Activated T-cell treated with anti-CD3 and anti-CD28 coated beads, Interleukin-2, amount 50 U/mL, for 48 hours (primary cell): Measurements from ENCODE around the gene IL17F.

Experiments
- DNase-seq, 2 experiments: peaks; one replicate each; pipeline ENCODE4 v3.0.0-alpha.2; 2020

Gene IL17F

GRCh38 chr6:52244400-52244799 is at the start of gene IL17F:
Gene IL17F, minus strand, starts transcription at chr6:52244500. Its CDS starts 71 bp downstream, at chr6:52244429.
- no peak for DNase-seq

DNA sequence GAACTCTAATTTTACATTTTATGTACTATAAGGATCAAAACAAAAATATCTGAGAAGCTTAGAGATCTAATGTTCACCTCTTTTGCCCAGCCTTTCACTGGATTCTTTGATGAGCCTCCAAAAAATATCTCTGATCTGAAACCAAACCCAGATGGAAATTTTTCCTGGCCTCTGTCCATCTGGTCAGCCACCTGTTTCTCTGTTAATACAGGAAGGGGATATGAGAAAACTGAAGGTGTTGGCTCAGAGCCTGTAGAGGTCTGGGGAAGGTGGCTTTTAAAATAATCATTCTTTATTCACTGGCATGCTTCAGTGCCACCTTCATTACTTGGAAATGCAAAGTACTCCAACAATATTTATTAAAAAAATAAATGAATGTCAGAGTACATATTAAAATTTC is 48.8 kb upstream of the IL17F start:
- DNase-seq = no peak

DNA sequence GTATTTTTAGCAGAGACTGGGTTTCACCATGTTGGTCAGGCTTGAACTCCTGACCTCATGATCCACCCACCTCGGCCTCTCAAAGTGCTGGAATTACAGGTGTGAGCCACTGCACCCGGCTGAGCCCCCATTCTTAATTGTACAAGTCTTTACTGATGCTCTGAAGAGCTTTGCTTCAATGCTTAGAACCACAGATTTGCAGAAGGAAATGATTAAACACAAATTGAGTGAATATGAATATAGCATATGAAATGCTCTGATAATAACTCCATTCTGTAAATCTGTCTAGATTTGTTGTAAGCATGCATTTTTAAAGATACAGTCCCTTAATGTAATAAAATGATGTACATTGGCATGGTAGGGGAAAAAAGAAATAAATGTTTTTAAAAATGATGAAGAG is 44.5 kb upstream of the IL17F start:
- DNase-seq = no peak

DNA sequence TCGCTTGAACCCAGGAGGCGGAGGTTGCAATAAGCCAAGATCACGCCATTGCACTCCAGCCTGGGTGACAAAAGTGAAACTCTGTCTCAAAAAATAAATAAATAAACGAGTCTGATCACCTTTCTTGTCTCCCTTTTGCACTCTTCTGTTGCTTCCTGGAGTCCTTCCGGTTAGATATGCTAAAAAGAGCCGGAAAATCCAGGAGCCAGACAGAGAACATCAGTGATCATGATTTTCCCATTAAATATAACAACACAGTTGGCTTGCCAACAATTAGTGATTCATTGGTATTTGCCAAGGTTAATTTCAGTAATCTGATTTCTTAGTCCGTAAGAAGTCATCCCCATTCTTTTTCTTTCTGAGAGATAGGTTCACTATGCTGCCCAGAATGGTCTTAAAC is 43.9 kb upstream of the IL17F start:
- no peak for DNase-seq

DNA sequence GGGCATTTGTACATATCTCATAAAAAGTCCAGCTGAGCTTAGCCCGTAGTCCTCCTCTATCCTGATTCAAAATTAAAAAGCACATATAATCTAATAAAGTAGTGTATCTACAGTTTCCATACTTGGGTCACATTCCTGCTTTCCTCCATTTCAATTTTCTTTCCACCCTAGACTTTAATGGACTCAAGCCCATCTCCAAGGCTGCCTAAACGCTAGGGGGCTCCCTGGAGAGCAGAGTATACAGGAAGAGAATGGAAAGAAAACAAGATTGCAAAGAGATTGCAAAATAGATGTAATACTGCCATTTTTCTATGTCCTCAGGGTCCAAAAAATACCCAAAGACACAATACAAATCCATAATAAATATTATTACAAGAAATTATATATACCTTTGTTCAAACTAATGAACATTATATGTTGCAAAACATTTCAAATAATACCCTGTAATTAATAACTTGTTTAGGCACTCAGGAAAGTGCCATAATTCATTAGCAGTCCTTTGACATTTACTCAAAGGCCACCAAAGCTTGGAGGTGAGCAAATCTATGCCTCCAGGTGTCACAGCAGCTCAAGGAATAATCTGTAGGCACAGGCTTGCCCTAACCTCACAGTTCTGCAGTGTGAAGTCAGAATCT is 42.6 kb upstream of the IL17F start:
- peak; percentile 78 to 80 for DNase-seq

GRCh38 chr6:52285177-52286068 is 41.1 kb upstream of the IL17F start:
- DNase-seq = no peak

DNA sequence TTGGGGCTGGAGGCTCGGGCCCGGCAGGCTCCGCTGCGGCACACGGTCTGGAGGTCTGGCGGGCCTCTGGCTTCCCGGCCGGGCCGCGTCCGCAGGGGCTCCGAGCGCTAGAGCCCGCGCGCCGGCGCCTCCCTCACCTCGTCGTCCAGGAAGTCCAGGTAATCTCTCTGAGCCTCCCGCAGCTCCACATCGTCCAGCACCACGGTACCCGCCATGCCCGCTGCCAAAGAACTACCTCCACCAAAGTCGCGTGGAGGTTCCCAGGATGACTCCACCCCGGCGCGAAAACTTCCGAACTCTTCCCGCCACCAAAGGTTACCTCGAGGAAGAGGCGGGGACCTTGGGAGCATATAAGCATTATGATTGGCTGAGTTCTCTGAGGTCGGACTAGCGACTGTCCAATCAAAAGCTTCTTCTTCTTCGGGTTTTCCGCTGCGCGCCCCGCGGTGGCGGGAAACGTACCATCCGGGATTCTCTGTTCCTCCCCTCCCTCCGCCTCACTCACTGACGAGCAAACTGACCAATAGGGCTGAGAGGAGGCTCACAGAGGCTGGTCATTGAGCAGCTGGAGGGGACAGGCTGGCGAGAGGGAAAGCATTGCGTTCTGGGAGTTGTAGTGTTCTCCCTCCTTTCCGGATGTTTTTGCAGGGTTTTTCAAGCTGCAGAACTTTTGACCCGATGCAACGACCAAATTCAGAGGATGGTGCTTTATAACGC is 40.3 kb upstream of the IL17F start, which contains the start of gene MCM3:
MCM3 (minus strand) TSS at position 283 of the 717 bp plus-strand sequence; CDS start at position 215, 68 bp downstream.
- peak; percentile 95 to 96 for DNase-seq

DNA sequence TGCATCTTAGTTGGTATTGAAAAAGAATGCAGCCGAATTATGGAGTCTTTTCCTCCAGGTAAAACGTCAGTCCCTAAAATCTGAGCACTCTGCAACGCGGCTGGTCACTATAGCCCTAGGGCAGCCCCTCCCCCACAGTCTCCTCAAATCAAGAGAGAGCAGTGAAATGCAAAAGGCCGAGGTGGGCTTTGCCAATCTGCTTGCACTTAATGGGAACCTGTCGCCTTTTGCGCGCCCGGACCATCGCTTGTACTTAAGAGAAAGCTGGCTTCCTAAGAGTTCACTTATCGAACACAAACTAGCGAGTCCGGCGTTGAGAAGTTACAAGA is 39.8 kb upstream of the IL17F start:
- peak; percentile 78 to 82 for DNase-seq

DNA sequence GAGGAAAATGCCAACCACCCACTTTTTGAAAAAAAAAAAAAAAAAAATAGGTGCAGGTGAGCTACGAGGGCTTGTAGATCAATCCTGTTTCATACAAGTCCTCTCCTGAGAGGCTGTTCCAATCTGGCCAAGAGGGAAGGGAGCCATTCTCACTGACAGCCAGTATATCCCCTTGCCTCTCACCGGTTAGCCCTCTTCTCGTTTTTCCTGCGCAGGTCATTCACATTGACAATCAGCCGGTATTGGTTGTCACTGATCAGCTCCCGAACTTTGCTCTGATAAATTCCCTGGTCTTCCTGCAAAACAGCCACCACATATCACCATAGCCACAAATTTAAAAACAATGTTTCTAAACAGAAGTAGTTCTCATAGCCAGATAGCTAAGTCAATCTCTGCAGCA is 38.8 kb upstream of the IL17F start:
- DNase-seq = no peak

DNA sequence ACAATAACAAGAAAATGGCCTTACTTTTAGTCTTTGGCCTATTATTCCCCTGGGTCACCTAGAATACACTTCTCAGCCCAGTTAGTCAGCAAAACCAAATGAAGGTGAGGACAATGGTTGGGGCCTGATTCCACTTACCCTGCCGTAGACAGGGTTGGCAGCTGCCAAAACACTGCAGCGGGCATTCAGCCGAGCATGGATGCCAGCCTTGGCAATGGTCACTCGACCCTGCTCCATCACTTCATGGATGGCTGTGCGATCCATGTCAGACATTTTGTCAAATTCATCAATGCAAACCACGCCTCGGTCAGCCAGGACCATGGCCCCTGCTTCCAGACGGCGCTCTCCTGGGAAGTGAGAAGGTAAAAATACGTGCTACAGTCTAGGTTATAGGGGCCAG is 31.8 kb upstream of the IL17F start:
- no peak for DNase-seq

- no peak for DNase-seq
These were observed 27.7 kb upstream of the IL17F start for GRCh38 chr6:52271852-52272460.

DNA sequence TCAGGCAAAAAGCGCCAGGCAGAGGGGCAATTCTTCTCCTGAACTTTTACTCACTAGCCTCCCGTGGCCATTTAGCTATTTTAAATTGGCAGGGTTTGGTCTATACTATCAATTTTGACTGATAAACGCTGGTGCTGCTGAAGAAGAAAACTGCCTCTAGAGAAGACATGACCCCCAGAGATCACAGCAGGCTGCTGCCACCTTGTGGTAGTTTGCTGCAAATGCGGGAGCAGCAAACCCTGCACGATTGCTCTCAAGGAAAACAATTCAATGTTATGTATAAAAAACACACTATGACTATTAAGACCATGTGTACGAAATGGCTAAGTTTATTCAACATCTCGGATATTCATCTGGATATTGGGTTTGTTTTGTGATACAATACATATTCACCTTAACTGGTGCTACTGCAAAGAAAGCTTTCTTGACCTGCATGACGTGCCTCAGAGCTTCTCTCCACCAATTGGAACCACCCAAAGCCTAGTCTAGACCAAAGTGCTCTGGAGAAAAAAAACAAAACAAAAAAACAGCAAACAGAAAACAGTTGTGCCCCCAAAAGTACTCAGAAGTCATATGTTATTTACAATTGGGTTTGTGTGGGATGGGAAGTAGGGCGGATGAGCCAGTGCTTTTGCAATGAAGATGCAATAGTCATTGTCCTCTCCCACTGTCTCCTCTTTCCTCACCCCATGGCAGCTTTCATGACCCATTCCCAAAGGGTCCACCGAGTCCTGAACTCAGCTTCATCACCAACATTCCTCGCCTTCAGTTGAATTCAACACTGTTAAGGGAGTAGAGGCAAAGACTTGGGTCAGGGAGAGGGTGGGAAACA is 19.6 kb upstream of the IL17F start:
- peak; percentile 76 to 83 for DNase-seq

DNA sequence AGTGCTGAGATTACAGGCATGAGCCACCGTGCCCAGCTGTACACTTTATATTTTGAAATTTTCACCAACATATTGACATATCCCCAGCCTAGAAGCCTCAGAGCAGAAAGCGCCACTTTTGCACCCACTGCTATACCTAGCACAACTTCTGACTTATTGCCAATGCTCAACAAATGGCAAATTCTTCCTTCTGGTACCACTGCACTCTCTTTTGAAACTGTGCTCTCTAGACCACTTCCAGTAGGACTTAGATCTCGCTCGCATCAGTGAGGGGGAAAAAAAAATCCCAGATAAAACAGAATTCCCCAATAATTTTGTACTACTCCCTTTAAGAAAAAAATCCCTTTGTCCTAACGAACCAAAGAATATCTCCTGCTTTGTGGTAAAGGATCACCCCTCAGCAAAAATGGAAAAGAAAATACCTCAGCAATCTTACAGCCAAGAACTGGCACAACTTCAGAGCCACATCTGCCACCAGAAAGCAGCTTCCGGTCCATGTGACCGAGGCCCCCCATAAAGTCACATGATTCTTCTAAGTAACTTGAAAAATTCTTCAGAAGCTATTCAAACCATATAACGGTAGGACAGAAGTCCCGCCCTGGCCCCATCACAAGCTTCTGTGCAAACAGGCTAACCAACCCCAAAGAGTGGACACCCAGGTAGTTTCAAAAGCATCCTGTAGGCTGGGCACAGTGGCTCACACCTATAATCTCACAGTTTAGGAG is 18.5 kb upstream of the IL17F start:
- no peak for DNase-seq

DNA sequence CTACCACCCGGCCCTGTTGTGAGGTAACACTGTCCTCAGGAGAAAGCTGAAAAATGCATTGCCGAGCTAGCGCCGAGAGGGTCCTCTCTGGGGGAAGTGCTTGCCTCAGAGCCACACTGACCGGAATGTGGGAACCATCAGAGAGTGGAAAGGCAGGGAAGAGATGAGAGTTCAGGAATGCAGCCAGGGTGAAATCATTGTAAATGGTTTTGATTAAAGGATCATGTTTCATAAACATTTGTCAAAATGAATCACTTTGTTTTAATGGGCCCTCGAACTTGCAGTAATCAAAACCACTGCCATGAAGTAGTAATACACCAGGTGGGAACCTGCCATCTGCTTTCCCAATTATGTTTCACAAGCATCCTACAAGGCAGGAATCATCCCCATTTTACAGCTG is 16.9 kb upstream of the IL17F start:
- DNase-seq = no peak

DNA sequence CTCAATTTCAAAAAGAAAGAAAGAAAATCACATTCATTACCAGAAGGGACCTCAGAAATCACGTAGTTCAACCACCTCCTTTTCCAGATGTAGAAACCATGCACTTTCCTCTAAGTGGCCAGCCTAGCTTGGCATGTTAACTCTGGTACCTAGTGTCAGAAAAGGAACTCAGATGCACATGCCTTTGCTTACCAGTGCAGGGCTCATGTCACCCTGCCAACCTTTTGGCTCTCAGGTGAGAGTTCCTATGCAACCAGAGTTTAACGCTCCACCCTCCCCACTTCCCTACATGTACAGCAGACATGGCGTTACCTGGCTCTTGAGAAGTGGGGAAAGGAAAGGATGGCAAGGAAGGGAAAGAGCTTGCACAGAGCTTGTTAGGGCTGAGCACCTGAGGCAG is 16.3 kb upstream of the IL17F start:
- no peak for DNase-seq

- no peak for DNase-seq
These were observed 11.1 kb upstream of the IL17F start for GRCh38 chr6:52255434-52255833.

- DNase-seq = no peak
These were observed 10.6 kb upstream of the IL17F start for GRCh38 chr6:52254731-52255378.

- peak; percentile 58 to 59 for DNase-seq
These were observed 9.2 kb upstream of the IL17F start for GRCh38 chr6:52253494-52253893.

- DNase-seq = no peak
These were observed 6.8 kb upstream of the IL17F start for GRCh38 chr6:52251113-52251512.

- no peak for DNase-seq
These were observed 4.8 kb upstream of the IL17F start for GRCh38 chr6:52249078-52249477.

DNA sequence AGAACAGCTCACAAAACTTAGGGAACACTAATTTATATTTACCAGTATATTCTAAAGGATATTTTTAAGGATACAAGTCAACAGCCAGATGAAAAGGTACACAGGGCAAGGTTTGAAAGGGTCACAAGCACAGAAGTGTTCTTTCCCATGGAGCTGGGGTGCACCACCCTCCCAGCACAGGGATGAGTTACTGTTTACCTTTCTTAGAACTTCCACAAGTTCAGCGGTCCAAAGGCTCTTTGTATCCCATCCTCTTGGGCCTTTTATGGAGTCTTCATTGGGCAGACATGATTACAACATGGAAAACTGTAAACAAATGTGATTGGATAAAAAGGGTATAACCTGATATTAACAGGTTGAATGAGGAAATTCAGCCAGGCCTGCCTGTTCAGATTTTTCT is 1.1 kb upstream of the IL17F start:
- DNase-seq = no peak
